SK-N-SH treated with all-trans-retinoic acid at 6 μM for 48 hours (cell line): ENCODE results near the gene HRAS.

Experiments
- GLIS3 ChIP-seq: fragments of 250-450 bp; sonication (Bioruptor Pico); IDR thresholded peaks from 2 replicates; pipeline ENCODE4 v1.5.0; 2020; ENCODE audit warnings: mild to moderate bottlenecking, moderate library complexity
- PPARA ChIP-seq: fragments of 250-450 bp; sonication (Bioruptor Pico); IDR thresholded peaks from 2 replicates; pipeline ENCODE4 v1.5.0; 2020; ENCODE audit warnings: mild to moderate bottlenecking, borderline replicate concordance

GRCh38 chr11:581342-581741 lies 46.0 kb upstream of the HRAS start:
- TF ChIP-seq GLIS3 (CRISPR knock-in tag) (no peak), PPARA (CRISPR knock-in tag) (no peak)
